Measurements from ENCODE around the gene TEX53.

- TF ChIP-seq CTCF (IDR thresholded peaks at IDR 0.05; ENCODE audit: low read length) = no peak
- no peak for TF ChIP-seq EZH2 (optimal IDR thresholded peaks at IDR 0.05; ENCODE audit: low read depth, low read length)
Observed at GRCh38 chr9:114638404-114638803, 19.2 kb downstream of the TEX53 start.
